ENCODE data around the gene PFKFB3.

DNA sequence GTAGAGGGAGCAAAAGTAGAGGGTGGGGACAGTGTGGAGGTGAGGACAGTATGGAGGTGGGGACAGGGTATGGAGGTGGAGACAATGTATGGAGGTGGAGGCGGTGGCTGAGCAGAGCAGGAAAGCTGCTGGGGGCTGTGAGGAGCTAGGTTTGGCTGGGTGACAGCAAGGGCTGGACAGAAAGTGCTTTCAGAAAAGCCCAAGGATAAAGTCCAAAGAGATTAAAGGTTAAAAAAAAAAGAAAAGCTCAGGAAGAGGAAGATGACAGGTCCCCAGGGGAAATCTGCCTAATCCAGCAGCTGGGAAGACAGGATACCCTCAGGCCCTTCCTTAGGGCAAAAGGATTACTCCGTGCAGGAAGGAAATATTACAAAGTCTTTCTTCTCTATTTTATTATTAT is 32.1 kb upstream of the PFKFB3 start:
- TF ChIP-seq, protein P1, sequence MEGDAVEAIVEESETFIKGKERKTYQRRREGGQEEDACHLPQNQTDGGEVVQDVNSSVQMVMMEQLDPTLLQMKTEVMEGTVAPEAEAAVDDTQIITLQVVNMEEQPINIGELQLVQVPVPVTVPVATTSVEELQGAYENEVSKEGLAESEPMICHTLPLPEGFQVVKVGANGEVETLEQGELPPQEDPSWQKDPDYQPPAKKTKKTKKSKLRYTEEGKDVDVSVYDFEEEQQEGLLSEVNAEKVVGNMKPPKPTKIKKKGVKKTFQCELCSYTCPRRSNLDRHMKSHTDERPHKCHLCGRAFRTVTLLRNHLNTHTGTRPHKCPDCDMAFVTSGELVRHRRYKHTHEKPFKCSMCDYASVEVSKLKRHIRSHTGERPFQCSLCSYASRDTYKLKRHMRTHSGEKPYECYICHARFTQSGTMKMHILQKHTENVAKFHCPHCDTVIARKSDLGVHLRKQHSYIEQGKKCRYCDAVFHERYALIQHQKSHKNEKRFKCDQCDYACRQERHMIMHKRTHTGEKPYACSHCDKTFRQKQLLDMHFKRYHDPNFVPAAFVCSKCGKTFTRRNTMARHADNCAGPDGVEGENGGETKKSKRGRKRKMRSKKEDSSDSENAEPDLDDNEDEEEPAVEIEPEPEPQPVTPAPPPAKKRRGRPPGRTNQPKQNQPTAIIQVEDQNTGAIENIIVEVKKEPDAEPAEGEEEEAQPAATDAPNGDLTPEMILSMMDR (IDR thresholded peaks at IDR 0.05; ENCODE audit: low read length) = no peak
- no peak for TF ChIP-seq EZH2 (optimal IDR thresholded peaks at IDR 0.05; ENCODE audit: low read depth, low read length)
- TF ChIP-seq EZH2phosphoT487 (IDR thresholded peaks at IDR 0.05; ENCODE audit: low read length) = no peak
